Heart right ventricle (tissue), 16 donors: ENCODE measurements around the gene NDUFC1. TPM values are rescaled to one million over a fixed set of nuclear protein-coding genes. Genes with fewer than 3 reads are reported as not detected.
A peak's percentile ranks its signal among the peaks of the same experiment; 100 is the strongest.

ENCODE experiments used
- ATAC-seq, 8 donors: fragments of 200-7000 bp; cut with Tn5 transposase; one replicate each; pipeline ENCODE4 v1.9.1; 2020; ENCODE audit warnings: mild to moderate bottlenecking in 8 of 8, moderate library complexity in 8 of 8, moderate number of reproducible peaks in 1 of 8
- DNase-seq, 2 donors: peaks; one replicate each; pipeline ENCODE4 v3.0.0-alpha.2; 2020
- H3K27ac ChIP-seq, 10 donors: fragments of 200-600 bp; sonication (generic) in 2 of 10; one replicate each; pipeline versions ENCODE4 v1.5.0 to v1.8.0; 2020 to 2022; ENCODE audit warnings: mild to moderate bottlenecking in 3 of 10
- H3K27me3 ChIP-seq, 7 donors: fragments of 200-600 bp; one replicate each; pipeline ENCODE4 v1.8.0; 2021 to 2022; ENCODE audit warnings: mild to moderate bottlenecking in 2 of 7
- H3K36me3 ChIP-seq, 9 donors: fragments of 200-600 bp; sonication (generic) in 1 of 9; one replicate each; pipeline versions ENCODE4 v1.5.0 to v1.8.0; 2020 to 2022; ENCODE audit warnings: mild to moderate bottlenecking in 2 of 9
- H3K4me1 ChIP-seq, 9 donors: fragments of 200-600 bp; sonication (generic) in 1 of 9; one replicate each; pipeline versions ENCODE4 v1.5.0 to v1.8.0; 2020 to 2022; ENCODE audit warnings: mild to moderate bottlenecking in 4 of 9
- H3K4me3 ChIP-seq, 10 donors: fragments of 200-600 bp; sonication (generic) in 2 of 10; one replicate each; pipeline versions ENCODE4 v1.5.0 to v1.8.0; 2020 to 2022; ENCODE audit warnings: mild to moderate bottlenecking in 7 of 10, moderate library complexity in 2 of 10
- H3K9me3 ChIP-seq, 11 donors: fragments of 200-600 bp in 10 of 11; sonication (generic) in 2 of 11; one replicate each; pipeline versions ENCODE4 v1.5.0 to v1.8.0; 2013 to 2022; ENCODE audit warnings: mild to moderate bottlenecking in 2 of 11, control low read depth in 1 of 11, moderate library complexity in 1 of 11
- CTCF ChIP-seq, 9 donors: fragments of 200-600 bp; sonication (generic) in 2 of 9; IDR thresholded peaks; one replicate each; pipeline versions ENCODE4 v1.5.0 to v1.8.0; 2021 to 2022; ENCODE audit warnings: antibody characterized with exemption in 9 of 9, mild to moderate bottlenecking in 5 of 9, moderate library complexity in 1 of 9
- WGBS, 2 donors: extraction: QIAGEN DNeasy Blood & Tissue Kit; methylation state at CpG; one replicate each; pipeline ENCODE4 v1.1.7; 2013; ENCODE audit warnings: inconsistent platforms in 1 of 2; 5-methylcytosine and 5-hydroxymethylcytosine counted together
- intact Hi-C, 10 donors: fragments of 100-400 bp; cut with DNase I; formaldehyde crosslinking; loops; one replicate each; pipeline versions ENCODE4 v1.11.1 to v1.14.2; 2022
- polyA plus RNA-seq, 2 donors: library from polyadenylated mRNA; stranded (reverse); fragments of 200-250 nt; gene quantifications; one replicate each; pipeline ENCODE4 v1.2.3, GENCODE V29; 2013
- total RNA-seq, 10 donors: library from RNA; stranded (reverse); fragmentation: NEBNext Ultra II Directional in 3 of 10; extraction: Animal tissue kit (Norgen Biotek cat#: 25700) in 3 of 10; gene quantifications; one replicate each; pipeline versions ENCODE4 v1.2.1 to v1.2.4, GENCODE V29; 2021 to 2023
- donor health status: Arrhythmogenic right ventricular cardiomyopathy.
- donor health status: ischemic (EF 13 %, LVEDD 7.1; RV severe dilation, severe dysfunction).
- donor health status: healthy with polysubstance abuse.
- donor health status: DM: no; HTN: yes; CAD: no.
- donor health status: DM: no; HTN: no; CAD: no.
- donor health status: ischemic (EF 25% LVEDD 6.9; RV normal size, moderate dysfunction).
- donor health status: ischemic (EF 25% LVEDD 5.7; RV mildly dilated, moderate dysfunction).
- donor health status: healthy.
- donor health status: DM: yes; HTN: yes; CAD: no.
- donor health status: Ischemic cardiomyopathy.
- donor health status: ischemic (EF 35%, LVEDD 5.7; RV mildly dilated, moderate dysfunction).
- donor health status: nonischemic (EF 11% LVEDD 7.7; RV severe dilation, severe dysfunction).
- donor health status: DM: yes; HTN: yes; CAD: no.
- donor health status: PGD.
- donor health status: ischemic (EF 29% LVEDD 5.4; RV normal size, mild dysfunction).
- donor health status: nonischemic (EF 23%, LVEDD 6.1; RV moderate dilation, normal function).

NDUFC1 gene
- total and polyA plus RNA-seq, 12 donors = 184 to 266 (median 210) TPM

DNA sequence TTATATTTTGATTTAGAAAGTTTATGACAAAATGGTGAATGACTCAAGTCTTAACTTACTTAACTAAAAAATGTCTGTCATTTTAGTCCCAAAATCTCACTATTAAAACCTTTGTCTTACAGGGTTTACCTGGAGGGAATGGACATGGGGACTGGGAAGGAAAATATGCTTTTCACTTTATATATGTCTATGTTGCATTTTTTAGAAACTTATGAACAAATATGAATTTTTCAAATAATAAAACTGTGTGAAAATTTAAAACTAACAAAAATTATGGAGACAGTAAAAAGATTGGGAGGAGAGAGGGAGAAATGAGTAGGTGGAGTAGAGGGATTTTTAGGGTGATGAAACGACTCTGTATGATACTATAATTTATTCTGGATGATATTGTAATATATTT, 28.4 kb downstream of the NDUFC1 start:
- TF ChIP-seq CTCF (IDR thresholded peaks at IDR 0.05) = no peak
- Histone ChIP-seq H3K9me3 (no peaks in the 10 kb centered on the region), H3K4me1 (peaks cover 0 to 6% (median under 1%) of the 10 kb centered on the region in 9 donors), H3K36me3 (no peaks in the 10 kb centered on the region), H3K4me3 (no peak overlapping the region), H3K27me3 (peaks cover 0 to 39% (median 21%) of the 10 kb centered on the region in 7 donors), H3K27ac (no peak overlapping the region)
- ATAC-seq (no peak), DNase-seq (no peak)
- 94 to 98% methylated on average over 1 of the region's 1 CpG for WGBS, 2 donors
- intact Hi-C loops = loop anchor here in 1 of 10 donors (10.0 kb wide), 1 partner anchor 169 kb away; no protein-coding TSS in a partner anchor

- no peak for ATAC-seq
- no peak for DNase-seq
- Histone ChIP-seq H3K4me1 (peaks cover 0 to 17% (median 13%) of the 10 kb centered on the region in 9 donors), H3K27ac (peak overlapping the region in 3 of 10 donors; percentile 18 to 66 (median 66)), H3K9me3 (no peaks in the 10 kb centered on the region), H3K4me3 (no peak overlapping the region), H3K36me3 (no peaks in the 10 kb centered on the region), H3K27me3 (no peaks in the 10 kb centered on the region)
- intact Hi-C loops = no loop called here
- TF ChIP-seq CTCF (IDR thresholded peaks at IDR 0.05) = no peak
- 99 to 100% methylated on average over 1 of the region's 1 CpG for WGBS, 2 donors
Observed at GRCh38 chr4:139267301-139267700, 35.0 kb downstream of the NDUFC1 start.

DNA sequence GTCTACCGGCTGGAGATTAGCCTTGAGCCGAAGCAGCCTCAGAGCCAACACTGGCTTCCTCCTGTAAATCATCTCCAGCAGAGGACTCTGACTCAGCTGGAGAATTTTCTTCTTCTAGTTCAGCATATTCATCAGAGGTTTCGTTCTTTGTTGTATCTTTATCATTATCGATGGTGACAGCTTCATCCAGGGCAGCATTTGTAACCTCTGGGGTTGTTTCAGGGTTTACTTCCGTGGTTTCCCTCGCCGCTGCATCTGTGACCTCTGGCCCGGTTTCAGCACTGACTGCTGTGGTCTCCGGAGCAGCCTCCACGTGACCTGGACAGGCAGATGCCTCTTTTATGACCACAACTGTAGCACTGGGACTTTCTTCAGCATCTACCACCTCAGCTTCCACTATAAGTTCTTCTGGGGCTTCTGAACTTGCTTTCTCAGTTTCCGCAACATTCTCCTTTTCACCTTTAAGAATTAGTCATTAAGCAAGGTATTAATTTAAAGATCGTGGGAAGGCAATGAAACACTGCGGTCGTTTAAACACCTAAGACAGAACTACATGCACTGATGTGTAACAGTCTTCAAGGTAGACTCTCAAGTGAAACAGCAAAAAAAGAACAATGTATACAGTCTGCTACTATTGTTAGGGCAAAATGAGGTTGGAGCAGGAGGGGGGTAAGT, 35.6 kb downstream of the NDUFC1 start:
- DNase-seq = peak; percentile 68 to 74
- intact Hi-C loops = no loop called here
- TF ChIP-seq CTCF (IDR thresholded peaks at IDR 0.05) = no peak
- 22 to 24% methylated on average over 14 of the region's 14 CpGs for WGBS, 2 donors
- Histone ChIP-seq H3K36me3 (no peaks in the 10 kb centered on the region), H3K9me3 (no peaks in the 10 kb centered on the region), H3K27ac (peak overlapping the region in 8 of 10 donors; percentile 18 to 66 (median 44)), H3K4me3 (peak overlapping the region in 7 of 10 donors; percentile 31 to 49 (median 47)), H3K4me1 (peaks cover 0 to 17% (median 13%) of the 10 kb centered on the region in 9 donors), H3K27me3 (no peaks in the 10 kb centered on the region)
- ATAC-seq = peak; percentile 72 to 97 (median 93)

DNA sequence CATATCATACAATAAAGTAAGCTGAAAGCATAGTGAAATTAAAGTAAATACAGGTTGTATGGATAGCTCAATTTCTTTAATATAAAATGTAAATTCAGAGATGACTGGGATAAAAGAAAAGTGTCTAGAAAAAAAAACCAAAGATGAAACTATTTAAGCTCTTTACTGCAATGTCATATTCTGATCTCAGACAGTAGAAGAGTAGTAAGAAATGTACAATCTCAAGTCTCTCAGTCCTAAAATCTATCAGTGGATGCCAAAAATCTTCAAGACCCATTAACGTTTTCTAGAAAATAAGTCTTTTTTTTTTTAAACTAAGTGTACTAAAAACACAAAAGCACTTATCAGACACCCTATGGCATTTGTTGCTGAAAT, 36.1 kb downstream of the NDUFC1 start:
- peak overlapping the region in 7 of 10 donors; percentile 31 to 49 (median 47) for H3K4me3 ChIP-seq
- ATAC-seq (peak in 3 of 8 donors; percentile 13 to 14 (median 13)), DNase-seq (no peak)
- intact Hi-C loops = no loop called here
- no peaks in the 10 kb centered on the region for H3K27me3 ChIP-seq
- H3K9me3 ChIP-seq = no peaks in the 10 kb centered on the region
- peaks cover 0 to 17% (median 13%) of the 10 kb centered on the region in 9 donors for H3K4me1 ChIP-seq
- WGBS, 2 donors = 6 to 10% methylated on average over 1 of the region's 1 CpG
- no peak for TF ChIP-seq CTCF (IDR thresholded peaks at IDR 0.05)
- peak overlapping the region in 8 of 10 donors; percentile 18 to 66 (median 44) for H3K27ac ChIP-seq
- H3K36me3 ChIP-seq = no peaks in the 10 kb centered on the region
